NCI-H1436 treated with DMSO at 0.1 percent for 48 hours (cell line): ENCODE data around the gene TRIM38.
"Not testable (repeated sequence)": the region's sequence is repeated elsewhere in the genome, so short reads cannot be mapped to it uniquely, and the experiment has no call there.

Experiments used
- DNase-seq: peaks from one replicate; lab custom pipeline; 2025; lab: John Stamatoyannopoulos, UW

The TRIM38 gene

DNA sequence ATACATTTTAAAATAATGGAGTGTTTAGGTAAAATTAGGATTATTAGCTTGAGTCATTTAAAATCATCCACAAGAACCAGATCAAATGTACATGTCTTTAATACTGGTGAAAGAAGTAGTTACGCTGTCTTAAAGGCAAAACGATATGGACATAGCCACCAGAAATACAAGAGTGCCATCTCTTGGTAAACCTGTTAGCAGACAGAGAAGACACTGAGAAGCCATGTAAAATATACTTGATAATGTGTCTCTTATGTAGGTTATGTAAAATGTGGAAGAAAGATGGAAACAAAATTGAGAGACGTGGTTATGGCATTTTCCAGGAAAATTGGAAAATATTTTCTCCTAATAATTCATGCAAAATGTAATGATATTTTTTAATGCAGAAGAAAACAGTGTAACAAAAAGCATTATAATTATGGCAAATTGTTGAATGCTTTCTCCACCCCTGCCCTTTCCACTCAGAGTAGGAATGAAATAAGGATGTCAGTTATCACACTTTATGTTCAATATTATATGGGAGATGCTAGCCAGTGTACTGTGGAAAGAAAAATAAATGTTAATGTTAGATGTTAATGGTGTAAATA, 19.9 kb upstream of the TRIM38 start:
- no peak for DNase-seq

- DNase-seq: no peak
These were observed 18.7 kb upstream of the TRIM38 start for GRCh38 chr6:25943887-25944286.

GRCh38 chr6:25944688-25945574, 17.7 kb upstream of the TRIM38 start:
- DNase-seq: no peak

- DNase-seq: not testable (repeated sequence)
These were observed 16.9 kb upstream of the TRIM38 start for GRCh38 chr6:25945738-25946137.

DNA sequence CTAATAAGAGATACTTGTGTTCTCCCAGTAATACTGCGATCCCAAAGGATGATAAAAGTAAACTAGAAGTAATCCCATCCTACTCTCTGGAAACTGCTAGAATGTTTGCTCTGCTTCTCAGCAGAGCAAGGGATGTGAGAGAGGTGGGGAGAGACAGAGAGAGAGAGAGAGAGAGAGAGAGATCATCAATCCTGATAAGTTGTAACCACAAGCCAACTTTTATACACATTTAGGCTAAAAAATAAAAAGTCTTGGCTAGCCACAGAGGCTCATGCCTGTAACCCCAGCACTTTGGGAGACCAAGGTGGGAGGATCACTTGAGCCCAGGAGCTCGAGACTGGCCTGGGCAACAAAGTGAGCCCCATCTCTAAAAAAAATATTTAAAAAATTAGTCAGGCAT, 16.0 kb upstream of the TRIM38 start:
- DNase-seq: no peak

GRCh38 chr6:25947492-25947891, 15.1 kb upstream of the TRIM38 start:
- not testable (repeated sequence) for DNase-seq

- no peak for DNase-seq
These were observed 12.9 kb upstream of the TRIM38 start for GRCh38 chr6:25949695-25950094.

- DNase-seq: no peak
These were observed 12.3 kb upstream of the TRIM38 start for GRCh38 chr6:25950297-25950696.

DNA sequence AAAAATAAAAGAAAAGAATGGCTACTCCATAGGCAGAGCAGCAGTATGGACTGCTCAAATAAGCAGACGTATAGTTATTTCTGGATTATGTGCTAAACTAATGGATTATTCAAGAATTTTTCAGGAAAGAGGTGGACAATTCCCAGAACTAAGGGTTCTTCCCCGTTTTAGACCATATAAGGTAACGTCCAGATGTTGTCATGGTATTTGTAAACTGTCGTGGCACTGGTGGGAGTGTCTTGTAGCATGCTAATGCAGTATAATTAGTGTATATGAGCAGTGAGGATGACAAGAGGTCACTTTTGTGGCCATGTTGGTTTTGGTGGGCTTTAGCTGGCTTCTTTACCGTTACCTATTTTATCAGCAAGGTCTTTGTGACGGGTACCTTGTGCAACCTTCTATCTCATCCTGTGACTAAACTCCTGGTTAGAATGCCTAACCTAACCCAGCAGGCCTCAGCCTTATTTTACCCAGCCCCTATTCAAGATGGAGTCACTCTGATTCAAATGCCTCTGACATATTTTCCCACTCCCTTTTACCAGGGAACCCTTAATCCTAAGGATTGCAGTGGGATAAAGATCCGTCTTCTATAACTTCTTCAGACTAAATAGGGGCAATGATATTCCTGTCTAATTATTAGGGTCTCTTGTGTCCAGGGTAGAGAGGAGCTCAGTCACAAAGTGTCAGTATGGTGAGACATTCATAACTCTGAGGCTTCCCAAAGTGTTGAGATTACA, 11.1 kb upstream of the TRIM38 start:
- no peak for DNase-seq

DNA sequence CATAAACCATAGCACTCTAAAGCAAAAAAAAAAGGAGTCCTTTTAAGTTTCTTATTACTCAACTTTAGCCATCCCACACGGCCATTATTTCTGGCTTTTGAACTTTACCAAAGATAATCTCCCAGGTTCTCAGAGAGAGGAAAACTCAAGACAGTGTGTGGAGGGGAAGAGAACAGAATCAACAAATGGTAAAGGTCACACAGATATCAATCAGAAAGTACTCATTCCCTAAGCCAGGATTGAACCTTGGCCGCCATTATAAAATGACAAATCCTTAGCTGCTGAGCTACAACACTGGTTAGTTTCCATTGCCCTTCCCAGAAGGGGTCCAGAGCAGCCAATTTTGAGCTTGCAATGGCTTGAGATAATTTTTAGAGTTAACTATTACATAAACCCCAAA, 10.1 kb upstream of the TRIM38 start:
- DNase-seq: no peak

DNA sequence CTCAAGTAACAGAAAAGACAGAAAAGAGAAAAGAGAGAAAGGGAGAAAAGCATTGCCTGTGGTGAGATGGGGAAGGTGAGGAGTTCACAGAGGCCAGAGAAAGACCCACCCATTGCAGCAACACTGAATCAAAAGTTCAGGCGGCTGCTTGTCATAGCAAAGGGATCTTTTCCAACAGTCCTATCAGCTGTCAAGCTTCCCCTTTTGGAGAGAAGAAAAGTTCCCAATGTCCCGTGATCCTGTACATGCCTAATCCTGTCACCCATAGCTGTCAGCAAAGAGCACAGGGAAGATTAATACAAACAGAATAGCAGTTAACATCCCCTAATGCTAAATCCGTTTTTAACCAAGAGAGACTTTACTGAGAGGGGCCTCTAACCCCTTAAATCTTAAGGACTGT, 8.9 kb upstream of the TRIM38 start:
- no peak for DNase-seq

DNA sequence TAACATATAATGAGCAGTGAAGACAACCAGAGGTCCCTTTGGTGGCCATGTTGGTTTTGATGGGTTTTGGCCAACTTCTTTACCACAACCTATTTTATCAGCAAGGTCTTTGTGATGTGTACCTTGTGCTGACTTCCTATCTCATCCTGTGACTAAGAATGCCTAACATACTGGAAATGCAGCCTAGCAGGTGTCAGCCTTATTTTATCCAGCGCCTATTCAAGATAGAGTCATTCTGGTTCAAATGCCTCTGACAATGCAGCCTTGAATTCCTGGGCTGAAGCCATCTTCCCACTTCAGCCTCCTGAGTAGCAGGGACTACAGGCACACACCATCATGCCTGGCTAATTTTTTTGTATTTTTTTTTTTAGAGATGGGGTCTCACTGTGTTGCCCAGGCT, 7.8 kb upstream of the TRIM38 start:
- no peak for DNase-seq

DNA sequence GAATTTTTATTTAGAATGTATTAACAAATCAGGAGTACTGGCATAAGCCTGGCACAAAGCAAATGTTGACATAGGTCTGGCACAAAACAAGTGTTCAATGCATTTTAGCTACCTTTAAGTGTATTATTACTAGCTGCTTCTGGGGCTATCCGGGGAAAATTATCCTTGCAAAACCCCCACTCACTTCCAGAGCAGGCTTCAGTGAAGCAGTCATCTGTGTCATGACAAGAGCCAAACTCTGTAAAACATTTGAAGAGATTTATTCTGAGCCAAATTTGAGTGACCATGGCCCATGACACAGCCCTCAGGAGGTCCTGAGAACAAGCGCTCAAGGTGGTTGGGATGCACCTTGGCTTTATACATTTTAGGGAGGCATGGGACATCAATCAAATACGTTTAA, 6.4 kb upstream of the TRIM38 start:
- DNase-seq: no peak

GRCh38 chr6:25958700-25959162, 3.9 kb upstream of the TRIM38 start:
- DNase-seq: no peak

DNA sequence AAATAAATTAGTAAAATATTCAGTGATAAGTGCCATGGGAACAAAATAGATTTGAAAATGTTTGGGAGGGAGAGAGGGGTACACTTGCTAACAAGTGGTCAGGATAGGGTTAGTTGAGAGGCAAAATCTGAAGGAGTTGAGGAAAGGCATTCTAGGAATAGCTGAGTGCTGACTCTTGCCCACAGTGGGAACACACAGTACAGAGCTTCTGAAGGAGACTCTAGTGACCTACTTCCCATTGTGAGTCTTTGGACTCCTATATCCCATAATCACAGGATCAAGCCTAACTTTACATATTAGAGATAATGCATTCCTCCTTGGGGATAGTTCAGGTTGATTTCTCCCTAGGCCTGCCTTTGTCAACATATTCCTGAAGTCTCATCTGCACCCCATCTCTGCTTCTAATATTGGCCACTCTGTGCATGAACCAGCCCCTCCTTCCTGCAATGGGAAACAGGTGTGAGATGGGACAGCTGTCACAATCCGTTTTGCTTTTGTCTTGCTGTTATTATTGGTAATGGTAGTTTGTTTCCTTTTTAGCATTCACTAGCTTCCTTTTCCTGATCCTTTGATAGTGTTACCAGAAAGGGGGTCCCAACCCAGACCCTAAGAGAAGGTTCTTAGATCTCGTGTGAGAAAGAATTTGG, 2.6 kb upstream of the TRIM38 start:
- DNase-seq: no peak

DNA sequence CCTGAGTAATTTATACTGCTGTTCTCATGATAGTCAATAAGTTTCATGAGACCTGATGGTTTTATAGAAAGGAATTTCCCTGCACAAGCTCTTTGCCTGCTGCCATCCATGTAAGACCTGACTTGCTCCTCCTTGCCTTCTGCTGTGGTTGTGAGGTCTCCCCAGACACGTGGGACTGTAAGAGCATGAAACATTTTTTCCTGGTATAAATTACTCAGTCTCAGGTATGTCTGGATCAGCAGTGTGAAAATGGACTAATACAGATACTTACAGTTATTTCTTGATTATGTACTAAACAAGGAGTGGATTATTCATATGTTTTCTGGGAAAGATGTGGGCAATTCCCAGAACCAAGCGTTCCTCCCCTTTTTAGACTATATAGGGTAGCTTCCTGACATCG, 1.9 kb upstream of the TRIM38 start:
- DNase-seq: no peak

DNA sequence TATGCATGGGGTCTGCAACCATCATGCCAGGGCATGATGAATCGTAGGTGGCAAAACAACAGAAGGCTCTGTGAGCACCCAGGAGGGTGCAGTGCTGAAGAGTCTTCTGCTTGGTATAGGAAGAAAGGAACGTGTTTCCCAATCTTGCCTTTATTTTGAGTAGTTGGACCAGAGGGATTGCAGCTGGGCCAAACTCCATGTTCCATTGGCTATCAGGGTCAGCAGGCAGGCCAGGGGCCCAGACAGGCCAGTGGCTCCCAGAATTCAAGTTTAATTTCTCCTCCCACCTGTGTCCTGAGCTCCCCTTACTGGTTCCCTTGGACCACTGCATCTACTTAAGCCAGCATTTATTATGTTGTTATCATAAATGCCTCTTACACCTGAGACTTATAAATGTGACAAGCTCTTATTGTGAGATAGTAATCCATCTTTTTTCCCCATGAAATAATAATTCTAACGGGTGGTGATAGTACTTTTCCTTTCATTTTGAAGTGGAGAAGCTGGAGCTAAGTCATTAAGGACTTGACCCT, 918 bp upstream of the TRIM38 start:
- no peak for DNase-seq

GRCh38 chr6:25963426-25964123, 973 bp downstream of the TRIM38 start:
- DNase-seq: no peak

GRCh38 chr6:25965058-25965457, 2.5 kb downstream of the TRIM38 start:
- DNase-seq: no peak

- no peak for DNase-seq
These were observed 4.1 kb downstream of the TRIM38 start for GRCh38 chr6:25966711-25967110.

DNA sequence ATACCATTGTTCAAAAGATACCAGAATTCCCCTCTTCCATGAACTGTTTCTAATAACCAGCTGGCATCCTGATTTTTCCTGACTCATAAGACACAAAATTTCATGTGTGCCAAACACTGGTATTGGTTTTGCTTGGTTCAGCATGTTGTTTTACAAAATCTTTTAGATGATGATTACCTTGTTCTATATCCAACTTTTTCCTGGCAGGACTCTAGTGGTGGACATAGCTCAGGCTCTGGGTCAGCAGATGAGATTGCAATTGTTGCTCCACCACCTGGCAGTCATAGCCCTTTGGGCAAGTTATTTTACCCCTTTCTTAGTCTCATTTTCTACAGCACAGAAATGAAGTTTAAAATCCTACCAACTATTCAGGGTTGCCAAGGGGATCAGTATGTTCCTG, 6.2 kb downstream of the TRIM38 start:
- DNase-seq: no peak
